Neuronal stem cell (in vitro differentiated cells): Measurements from ENCODE around the gene KCTD15.

Experiments used
- DNase-seq: peaks from one replicate; pipeline ENCODE4 v3.0.0-alpha.2; 2013; ENCODE audit warnings: low spot score
- H2AFZ ChIP-seq: one replicate; pipeline ENCODE4 v1.6.1; 2013; ENCODE audit warnings: mild to moderate bottlenecking, low read length, inconsistent platforms
- H2AK5ac ChIP-seq: 2 replicates; pipeline ENCODE4 v1.6.1; 2013; ENCODE audit warnings: low read depth, mild to moderate bottlenecking, inconsistent platforms, low read length, moderate library complexity, mixed read lengths
- H2BK120ac ChIP-seq: 2 replicates; pipeline ENCODE4 v1.6.1; 2013; ENCODE audit warnings: low read depth, mild to moderate bottlenecking, inconsistent platforms, low read length, moderate library complexity, mixed read lengths
- H2BK12ac ChIP-seq: one replicate; pipeline ENCODE4 v1.6.1; 2013; ENCODE audit warnings: low read length, inconsistent platforms
- H2BK15ac ChIP-seq: 2 replicates; pipeline ENCODE4 v1.6.1; 2013; ENCODE audit warnings: mild to moderate bottlenecking, low read length, inconsistent platforms, mixed read lengths
- H2BK5ac ChIP-seq: one replicate; pipeline ENCODE4 v1.6.1; 2013; ENCODE audit warnings: inconsistent platforms, mild to moderate bottlenecking, low read length, moderate library complexity
- H3K14ac ChIP-seq: one replicate; pipeline ENCODE4 v1.6.1; 2013; ENCODE audit warnings: low read length, inconsistent platforms
- H3K18ac ChIP-seq: 2 replicates; pipeline ENCODE4 v1.6.1; 2013; ENCODE audit warnings: low read length, inconsistent platforms
- H3K23ac ChIP-seq: 2 replicates; pipeline ENCODE4 v1.6.1; 2013; ENCODE audit warnings: low read depth, mild to moderate bottlenecking, mixed read lengths, low read length, inconsistent platforms; ENCODE audit not compliant: poor library complexity
- H3K27ac ChIP-seq: replicated peaks from 3 replicates; pipeline ENCODE4 v1.5.1; 2013; ENCODE audit warnings: low read length, inconsistent platforms
- H3K27me3 ChIP-seq, 3 experiments: 2 replicates each; pipeline ENCODE4 v1.6.1; 2013; ENCODE audit warnings: low read length in 3 of 3, mild to moderate bottlenecking in 2 of 3, inconsistent platforms in 1 of 3, low read depth in 1 of 3, mixed read lengths in 1 of 3, moderate library complexity in 1 of 3; ENCODE audit not compliant: control insufficient read depth in 3 of 3, insufficient read depth in 3 of 3
- H3K36me3 ChIP-seq, 2 donors: replicated peaks in 1 of 2; 2 replicates each; pipeline ENCODE4 v1.6.1; 2013; ENCODE audit warnings: low read length in 2 of 2; ENCODE audit not compliant: control insufficient read depth in 2 of 2, insufficient read depth in 2 of 2
- H3K4ac ChIP-seq: 2 replicates; pipeline ENCODE4 v1.6.1; 2013; ENCODE audit warnings: inconsistent platforms, mild to moderate bottlenecking, low read length, moderate library complexity
- H3K4me1 ChIP-seq, 2 donors: 1 replicate in 1 of 2; 2 replicates in 1 of 2; pipeline ENCODE4 v1.6.1; 2013; ENCODE audit warnings: low read length in 2 of 2, low read depth in 1 of 2; ENCODE audit not compliant: control insufficient read depth in 2 of 2, insufficient read depth in 1 of 2
- H3K4me2 ChIP-seq: one replicate; pipeline ENCODE4 v1.6.1; 2013; ENCODE audit warnings: mild to moderate bottlenecking, low read length, inconsistent platforms; ENCODE audit not compliant: insufficient read depth, poor library complexity, severe bottlenecking
- H3K4me3 ChIP-seq, 2 donors: 2 replicates each; pipeline ENCODE4 v1.5.1; 2013; ENCODE audit warnings: low read length in 2 of 2, mild to moderate bottlenecking in 2 of 2, inconsistent platforms in 1 of 2, moderate library complexity in 1 of 2
- H3K79me1 ChIP-seq: one replicate; pipeline ENCODE4 v1.6.1; 2013; ENCODE audit warnings: low read depth, mild to moderate bottlenecking, inconsistent platforms, low read length, moderate library complexity
- H3K9ac ChIP-seq: one replicate; pipeline ENCODE4 v1.6.1; 2013; ENCODE audit warnings: mild to moderate bottlenecking, low read depth, low read length, inconsistent platforms; ENCODE audit not compliant: poor library complexity
- H3K9me3 ChIP-seq, 2 donors: replicated peaks in 1 of 2; 2 replicates each; pipeline versions ENCODE3 to v1.6.1; 2013; ENCODE audit warnings: low read length in 2 of 2, mild to moderate bottlenecking in 2 of 2, inconsistent platforms in 1 of 2, low read depth in 1 of 2, mixed read lengths in 1 of 2, moderate library complexity in 1 of 2; ENCODE audit not compliant: control insufficient read depth in 2 of 2, insufficient read depth in 1 of 2
- H4K8ac ChIP-seq: one replicate; pipeline ENCODE4 v1.6.1; 2013; ENCODE audit warnings: low read depth, mild to moderate bottlenecking, inconsistent platforms, low read length, moderate library complexity
- H4K91ac ChIP-seq: one replicate; pipeline ENCODE4 v1.6.1; 2013; ENCODE audit warnings: low read length, low read depth, mild to moderate bottlenecking, inconsistent platforms; ENCODE audit not compliant: poor library complexity
- WGBS, 2 donors: extraction: QIAGEN DNeasy Blood & Tissue Kit; methylation state at CpG; one replicate each; pipeline ENCODE4 v1.1.7; 2013; ENCODE audit warnings: missing lambda C conversion rate in 2 of 2, mixed read lengths in 1 of 2; ENCODE audit not compliant: insufficient read length in 2 of 2, insufficient replicate concordance in 1 of 2; ENCODE audit errors: extremely low coverage in 2 of 2; 5-methylcytosine and 5-hydroxymethylcytosine counted together

The KCTD15 gene

DNA sequence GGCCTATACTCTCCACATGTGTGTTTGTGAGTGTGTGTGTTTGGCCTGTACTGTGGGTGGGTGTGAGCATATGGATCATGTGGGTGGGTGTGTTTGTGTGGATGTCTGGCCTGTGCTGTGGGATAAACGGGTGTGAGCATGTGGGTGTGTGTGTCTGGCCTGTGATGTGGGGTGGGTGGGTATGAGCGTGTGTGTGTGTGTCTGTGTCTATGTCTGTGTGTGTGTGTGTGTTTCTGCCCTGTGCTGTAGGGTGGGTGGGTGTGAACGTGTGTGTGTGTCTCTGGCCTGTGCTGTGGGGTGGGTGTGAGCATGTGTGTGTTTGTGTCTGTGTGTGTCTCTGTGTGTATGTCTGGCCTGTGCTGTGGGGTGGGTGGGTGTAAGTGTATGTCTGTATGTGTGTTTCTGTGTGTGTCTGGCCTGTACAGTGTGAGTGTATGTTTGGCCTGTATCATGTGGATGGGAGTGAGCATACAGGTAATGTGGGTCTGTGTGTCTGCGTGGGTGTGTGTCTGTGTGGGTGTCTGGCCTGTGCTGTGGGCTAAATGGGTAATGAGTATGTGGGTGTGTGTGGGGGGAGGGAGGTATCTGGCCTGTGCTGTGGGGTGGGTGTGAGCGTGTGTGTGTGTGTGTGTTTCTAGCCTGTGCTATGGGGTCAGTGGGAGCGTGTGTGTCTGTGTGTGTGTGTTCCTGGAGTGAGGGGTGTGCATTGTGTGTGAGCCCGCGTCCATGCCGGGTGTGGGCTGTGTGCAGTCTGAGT lies 20.8 kb upstream of the KCTD15 start:
- no peak for DNase-seq
- Histone ChIP-seq H3K4me1 (peaks cover 5 to 6% of the 10 kb centered on the region in 2 donors), H2BK5ac (no peak overlapping the region), H2BK15ac (peak overlapping the region; percentile 49), H3K9ac (peak overlapping the region; percentile 2), H4K8ac (no peak overlapping the region), H3K4me3 (peak overlapping the region in 1 of 2 donors; percentile 9), H3K27ac (no peak overlapping the region), H3K36me3 (no peaks in the 10 kb centered on the region), H3K4ac (no peak overlapping the region), H4K91ac (no peak overlapping the region), H3K23ac (no peak overlapping the region), H3K4me2 (no peak overlapping the region), H2BK12ac (no peak overlapping the region), H2AFZ (no peak overlapping the region), H2BK120ac (no peak overlapping the region), H2AK5ac (peak overlapping the region; percentile 9), H3K14ac (no peak overlapping the region), H3K9me3 (peaks cover 0 to 4% of the 10 kb centered on the region in 2 donors), H3K18ac (no peak overlapping the region), H3K27me3 (peaks cover 2 to 21% (median 20%) of the 10 kb centered on the region in 3 experiments), H3K79me1 (peaks cover 2% of the 10 kb centered on the region)
- no CpG with 5 or more reads among the region's 9 CpGs for WGBS, 2 donors

DNA sequence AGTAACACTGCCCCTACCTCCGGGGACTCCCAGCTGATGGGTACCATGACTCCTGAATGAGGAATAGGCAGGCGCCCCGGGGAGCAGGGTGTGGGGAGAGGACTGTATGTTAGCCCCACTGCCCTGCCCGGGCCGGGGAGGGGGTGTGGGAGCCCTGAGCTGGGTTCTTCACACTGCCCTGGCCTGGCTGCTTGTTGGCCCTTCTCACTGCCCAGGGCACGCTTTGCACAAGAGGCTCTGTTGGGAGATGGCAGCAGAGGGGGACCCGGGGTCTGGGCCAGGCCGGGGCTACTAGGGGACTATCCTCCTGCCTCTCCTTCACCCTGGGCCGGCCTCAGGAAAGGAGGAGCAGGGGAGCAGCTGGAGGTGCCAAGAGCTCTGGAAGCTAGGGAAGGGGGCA lies 19.3 kb upstream of the KCTD15 start:
- peaks cover 2% of the 10 kb centered on the region for H3K79me1 ChIP-seq
- H2BK5ac ChIP-seq: no peak overlapping the region
- no peak overlapping the region for H3K27ac ChIP-seq
- H3K9me3 ChIP-seq: peaks cover 0 to 4% of the 10 kb centered on the region in 2 donors
- H3K27me3 ChIP-seq: peaks cover 2 to 28% (median 18%) of the 10 kb centered on the region in 3 experiments
- H3K18ac ChIP-seq: peak overlapping the region; percentile 71
- peak overlapping the region; percentile 94 for H2AK5ac ChIP-seq
- no peak overlapping the region for H2BK12ac ChIP-seq
- H3K36me3 ChIP-seq: no peaks in the 10 kb centered on the region
- H4K8ac ChIP-seq: no peak overlapping the region
- peaks cover 5 to 6% of the 10 kb centered on the region in 2 donors for H3K4me1 ChIP-seq
- H4K91ac ChIP-seq: no peak overlapping the region
- WGBS, 2 donors: no CpG with 5 or more reads among the region's 9 CpGs
- no peak overlapping the region for H2AFZ ChIP-seq
- H3K9ac ChIP-seq: no peak overlapping the region
- H3K4me3 ChIP-seq: no peak overlapping the region
- no peak overlapping the region for H3K4me2 ChIP-seq
- no peak overlapping the region for H2BK120ac ChIP-seq
- DNase-seq: no peak
- H2BK15ac ChIP-seq: peak overlapping the region; percentile 75
- H3K14ac ChIP-seq: peak overlapping the region; percentile 94
- peak overlapping the region; percentile 1 for H3K23ac ChIP-seq
- no peak overlapping the region for H3K4ac ChIP-seq

DNA sequence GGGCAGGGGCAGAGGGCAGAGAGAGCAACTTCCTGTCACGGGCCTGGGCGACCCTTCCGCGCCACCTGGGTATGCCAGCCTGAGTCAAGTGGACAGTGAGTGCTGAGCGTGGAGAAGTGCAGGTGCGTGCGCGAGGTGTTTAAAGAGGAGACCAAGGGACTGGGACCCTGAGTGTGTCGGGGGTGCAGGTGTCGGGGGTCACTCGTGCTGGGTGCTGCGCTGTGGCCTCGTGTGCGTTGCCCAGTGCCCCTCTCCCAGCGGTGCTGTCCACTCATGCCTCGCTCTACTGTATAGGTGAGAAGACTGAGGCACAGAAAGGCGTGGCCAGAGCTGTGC lies 18.9 kb upstream of the KCTD15 start:
- Histone ChIP-seq H2BK120ac (no peak overlapping the region), H2BK5ac (no peak overlapping the region), H3K4me2 (no peak overlapping the region), H4K91ac (no peak overlapping the region), H2AFZ (no peak overlapping the region), H3K36me3 (no peaks in the 10 kb centered on the region), H2AK5ac (peak overlapping the region; percentile 94), H3K9me3 (peaks cover 0 to 4% of the 10 kb centered on the region in 2 donors), H2BK15ac (no peak overlapping the region), H3K4me1 (peaks cover 5 to 6% of the 10 kb centered on the region in 2 donors), H3K9ac (no peak overlapping the region), H3K14ac (peak overlapping the region; percentile 94), H3K27ac (no peak overlapping the region), H3K23ac (peak overlapping the region; percentile 1), H3K18ac (peak overlapping the region; percentile 71), H4K8ac (no peak overlapping the region), H3K79me1 (no peaks in the 10 kb centered on the region), H2BK12ac (peak overlapping the region; percentile 22), H3K4me3 (no peak overlapping the region), H3K27me3 (peaks cover 2 to 28% (median 18%) of the 10 kb centered on the region in 3 experiments), H3K4ac (peak overlapping the region; percentile 76)
- no CpG with 5 or more reads among the region's 17 CpGs for WGBS, 2 donors
- DNase-seq: no peak

DNA sequence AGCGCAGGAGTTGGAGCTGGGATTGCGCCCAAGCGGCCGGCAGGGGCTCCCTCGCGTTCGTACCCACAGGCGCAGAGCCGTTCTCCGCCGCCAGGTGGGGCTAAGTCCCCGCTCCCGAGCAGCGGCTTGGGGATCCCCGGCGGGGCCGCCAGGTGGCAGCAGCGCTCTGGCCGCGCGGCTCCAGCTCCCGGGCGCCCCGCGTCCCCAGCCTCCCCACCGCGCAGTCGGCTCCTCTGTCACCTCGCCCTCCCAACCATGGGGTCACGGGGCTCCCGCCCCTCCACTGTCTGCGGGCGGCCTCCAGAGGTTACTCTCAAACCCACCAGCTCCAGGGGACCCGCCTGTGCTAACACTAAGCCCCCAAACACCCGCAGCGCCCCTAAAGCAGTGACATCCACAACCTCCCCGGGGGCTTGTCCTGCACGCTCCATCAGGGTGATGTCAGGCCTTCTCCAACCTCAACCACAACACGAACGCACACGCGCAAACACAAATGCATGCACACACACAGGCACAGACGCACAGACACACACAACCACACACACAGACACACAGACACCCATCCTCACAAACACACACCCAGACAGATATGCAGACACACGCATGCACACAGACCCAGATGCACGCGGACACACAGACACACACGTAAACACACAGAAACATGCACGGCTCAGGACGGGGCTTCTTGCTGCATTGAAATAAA lies 18.4 kb upstream of the KCTD15 start:
- no peak overlapping the region for H3K4ac ChIP-seq
- no peak overlapping the region for H3K14ac ChIP-seq
- H2AFZ ChIP-seq: peak overlapping the region; percentile 91
- no peaks in the 10 kb centered on the region for H3K36me3 ChIP-seq
- peaks cover 5 to 6% of the 10 kb centered on the region in 2 donors for H3K4me1 ChIP-seq
- no CpG with 5 or more reads among the region's 49 CpGs for WGBS, 2 donors
- H3K18ac ChIP-seq: peak overlapping the region; percentile 55
- peak overlapping the region; percentile 12 for H2BK12ac ChIP-seq
- no peak overlapping the region for H3K9ac ChIP-seq
- no peaks in the 10 kb centered on the region for H3K79me1 ChIP-seq
- no peak overlapping the region for H2BK15ac ChIP-seq
- no peak overlapping the region for H2BK5ac ChIP-seq
- H3K4me3 ChIP-seq: peak overlapping the region in 1 of 2 donors; percentile 66
- H2BK120ac ChIP-seq: no peak overlapping the region
- H3K4me2 ChIP-seq: peak overlapping the region; percentile 42
- H2AK5ac ChIP-seq: no peak overlapping the region
- H4K8ac ChIP-seq: no peak overlapping the region
- peak overlapping the region; percentile 1 for H3K23ac ChIP-seq
- H4K91ac ChIP-seq: no peak overlapping the region
- H3K27ac ChIP-seq: no peak overlapping the region
- H3K9me3 ChIP-seq: peaks cover 0 to 4% of the 10 kb centered on the region in 2 donors
- H3K27me3 ChIP-seq: peaks cover 2 to 28% (median 18%) of the 10 kb centered on the region in 3 experiments
- peak; percentile 82 for DNase-seq
